Astrocyte (in vitro differentiated cells and primary cell): ENCODE results near the gene C1QTNF2. TPM values are rescaled to one million over a fixed set of nuclear protein-coding genes. Genes with fewer than 3 reads are reported as not detected.

Experiments used
- DNase-seq: peaks from one replicate; pipeline ENCODE4 v3.0.0-alpha.2; 2010; ENCODE audit warnings: low read depth
- FAIRE-seq: peaks from 2 replicates; lab custom pipeline; 2011; peaks lifted over from hg19 to GRCh38; lab: Jason Lieb, UNC
- H2AFZ ChIP-seq: 2 replicates; pipeline ENCODE4 v1.6.0; 2012; ENCODE audit warnings: low read depth, low read length, inconsistent platforms
- H3K27ac ChIP-seq: 2 replicates; pipeline ENCODE4 v1.5.1; 2011; ENCODE audit warnings: low read depth, low read length, inconsistent platforms
- H3K27me3 ChIP-seq: 2 replicates; pipeline ENCODE4 v1.6.0; 2011; ENCODE audit warnings: low read length, inconsistent platforms; ENCODE audit not compliant: insufficient read depth
- H3K36me3 ChIP-seq: 2 replicates; pipeline ENCODE4 v1.5.1; 2011; ENCODE audit warnings: low read length, inconsistent platforms; ENCODE audit not compliant: insufficient read depth
- H3K4me1 ChIP-seq: 2 replicates; pipeline ENCODE4 v1.5.1; 2011; ENCODE audit warnings: low read length, inconsistent platforms; ENCODE audit not compliant: insufficient read depth
- H3K4me2 ChIP-seq: 2 replicates; pipeline ENCODE4 v1.6.0; 2012; ENCODE audit warnings: low read length, inconsistent platforms
- H3K4me3 ChIP-seq: 2 replicates; pipeline ENCODE4 v1.5.1; 2011; ENCODE audit warnings: low read depth, mild to moderate bottlenecking, low read length, inconsistent platforms; ENCODE audit not compliant: insufficient read depth
- H3K79me2 ChIP-seq: 2 replicates; pipeline ENCODE4 v1.6.0; 2012; ENCODE audit warnings: mild to moderate bottlenecking, low read length, inconsistent platforms; ENCODE audit not compliant: insufficient read depth
- H3K9ac ChIP-seq: 2 replicates; pipeline ENCODE4 v1.6.0; 2012; ENCODE audit warnings: mild to moderate bottlenecking, low read length, inconsistent platforms
- H3K9me3 ChIP-seq: 2 replicates; pipeline ENCODE4 v1.5.1; 2012; ENCODE audit warnings: low read depth, mild to moderate bottlenecking, low read length, inconsistent platforms; ENCODE audit not compliant: insufficient read depth
- H4K20me1 ChIP-seq: 2 replicates; pipeline ENCODE4 v1.6.0; 2012; ENCODE audit warnings: low read length, inconsistent platforms; ENCODE audit not compliant: insufficient read depth
- H3K27ac Mint-ChIP-seq: one replicate; pipeline ENCODE4 v1.8.0; 2021; ENCODE audit warnings: mild to moderate bottlenecking, mixed read lengths; ENCODE audit not compliant: unreplicated experiment
- H3K27me3 Mint-ChIP-seq: one replicate; pipeline ENCODE4 v1.8.0; 2021; ENCODE audit warnings: low read depth, mixed read lengths; ENCODE audit not compliant: unreplicated experiment
- H3K36me3 Mint-ChIP-seq: one replicate; pipeline ENCODE4 v1.8.0; 2021; ENCODE audit warnings: low read depth, mixed read lengths; ENCODE audit not compliant: unreplicated experiment
- H3K4me1 Mint-ChIP-seq: one replicate; pipeline ENCODE4 v1.8.0; 2021; ENCODE audit warnings: low read depth, mixed read lengths; ENCODE audit not compliant: unreplicated experiment
- H3K4me3 Mint-ChIP-seq: one replicate; pipeline ENCODE4 v1.8.0; 2021; ENCODE audit warnings: mild to moderate bottlenecking, moderate library complexity, mixed read lengths; ENCODE audit not compliant: unreplicated experiment
- H3K9me3 Mint-ChIP-seq: one replicate; pipeline ENCODE4 v1.8.0; 2021; ENCODE audit warnings: mild to moderate bottlenecking, mixed read lengths; ENCODE audit not compliant: unreplicated experiment
- CTCF ChIP-seq: IDR thresholded peaks from 2 replicates; pipeline ENCODE4 v1.5.1; 2011; ENCODE audit warnings: low read depth, mild to moderate bottlenecking, inconsistent platforms, low read length, moderate library complexity; ENCODE audit not compliant: insufficient read depth
- EZH2 ChIP-seq: IDR thresholded peaks from 2 replicates; pipeline ENCODE4 v1.6.1; 2012; ENCODE audit warnings: mild to moderate bottlenecking, low read length, inconsistent platforms; ENCODE audit not compliant: insufficient read depth
- total RNA-seq: library from RNA; stranded (reverse); gene quantifications from 2 replicates; pipeline ENCODE4 v1.2.1, GENCODE V29; 2021

Gene C1QTNF2
- total RNA-seq, 1 donor from 2014 or later, result 0.64 TPM

GRCh38 chr5:160370713-160371034 lies 248 bp upstream of the C1QTNF2 start:
- Histone ChIP-seq H3K27me3 (peaks cover 13% of the 10 kb centered on the region), H3K79me2 (no peaks in the 10 kb centered on the region), H3K27ac (no peak overlapping the region), H3K4me1 (peaks cover 3% of the 10 kb centered on the region), H3K4me2 (peak overlapping the region; percentile 82), H3K36me3 (no peaks in the 10 kb centered on the region), H3K4me3 (peak overlapping the region; percentile 72), H4K20me1 (no peaks in the 10 kb centered on the region), H3K9me3 (no peaks in the 10 kb centered on the region), H2AFZ (peak overlapping the region; percentile 65), H3K9ac (peak overlapping the region; percentile 68)
- H3K36me3 Mint-ChIP-seq, result no peaks in the 10 kb centered on the region
- no peak overlapping the region for H3K27ac Mint-ChIP-seq
- H3K27me3 Mint-ChIP-seq, result peaks cover 36% of the 10 kb centered on the region
- no peak for FAIRE-seq
- peaks cover 7% of the 10 kb centered on the region for H3K9me3 Mint-ChIP-seq
- no peak for TF ChIP-seq EZH2
- TF ChIP-seq CTCF, result no peak
- DNase-seq, result no peak
- peak overlapping the region; percentile 78 for H3K4me3 Mint-ChIP-seq
- peaks cover 11% of the 10 kb centered on the region for H3K4me1 Mint-ChIP-seq

GRCh38 chr5:160367885-160368284 lies 2.5 kb downstream of the C1QTNF2 start:
- no peak overlapping the region for H3K27ac Mint-ChIP-seq
- DNase-seq (no peak), FAIRE-seq (no peak)
- no peak overlapping the region for H2AFZ ChIP-seq
- H3K9ac ChIP-seq, result no peak overlapping the region
- no peak overlapping the region for H3K4me3 ChIP-seq
- H3K9me3 Mint-ChIP-seq, result peaks cover 7% of the 10 kb centered on the region
- no peaks in the 10 kb centered on the region for H3K79me2 ChIP-seq
- H3K36me3 ChIP-seq, result no peaks in the 10 kb centered on the region
- no peak overlapping the region for H3K4me2 ChIP-seq
- no peaks in the 10 kb centered on the region for H3K27me3 ChIP-seq
- H3K4me3 Mint-ChIP-seq, result no peak overlapping the region
- H4K20me1 ChIP-seq, result no peaks in the 10 kb centered on the region
- H3K4me1 ChIP-seq, result peaks cover 3% of the 10 kb centered on the region
- no peak for TF ChIP-seq CTCF
- no peak for TF ChIP-seq EZH2
- H3K36me3 Mint-ChIP-seq, result no peaks in the 10 kb centered on the region
- no peaks in the 10 kb centered on the region for H3K9me3 ChIP-seq
- H3K4me1 Mint-ChIP-seq, result peaks cover 8% of the 10 kb centered on the region
- no peak overlapping the region for H3K27ac ChIP-seq
- H3K27me3 Mint-ChIP-seq, result peaks cover 19% of the 10 kb centered on the region

GRCh38 chr5:160367261-160367660 lies 3.2 kb downstream of the C1QTNF2 start:
- Histone ChIP-seq H3K9ac (no peak overlapping the region), H3K27ac (no peak overlapping the region), H3K4me1 (peaks cover 3% of the 10 kb centered on the region), H4K20me1 (no peaks in the 10 kb centered on the region), H3K4me2 (no peak overlapping the region), H3K36me3 (no peaks in the 10 kb centered on the region), H3K79me2 (no peaks in the 10 kb centered on the region), H3K4me3 (no peak overlapping the region), H3K9me3 (no peaks in the 10 kb centered on the region), H3K27me3 (no peaks in the 10 kb centered on the region), H2AFZ (no peak overlapping the region)
- TF ChIP-seq CTCF (no peak), EZH2 (no peak)
- FAIRE-seq (no peak), DNase-seq (no peak)
- H3K27me3 Mint-ChIP-seq, result peaks cover 13% of the 10 kb centered on the region
- no peaks in the 10 kb centered on the region for H3K36me3 Mint-ChIP-seq
- H3K4me3 Mint-ChIP-seq, result no peak overlapping the region
- peaks cover 8% of the 10 kb centered on the region for H3K4me1 Mint-ChIP-seq
- no peak overlapping the region for H3K27ac Mint-ChIP-seq
- H3K9me3 Mint-ChIP-seq, result peaks cover 7% of the 10 kb centered on the region
